Kidney (tissue), 22 donors: Measurements from ENCODE around the gene SLC66A2. TPM values are rescaled to one million over a fixed set of nuclear protein-coding genes. Genes with fewer than 3 reads are reported as not detected.
A peak's percentile ranks its signal among the peaks of the same experiment; 100 is the strongest.
"Not testable (repeated sequence)": the region's sequence is repeated elsewhere in the genome, so short reads cannot be mapped to it uniquely, and the experiment has no call there.

Experiments used
- DNase-seq, 5 donors: peaks; one replicate each; pipeline ENCODE4 v3.0.0-alpha.2; 2013 to 2020
- FAIRE-seq: peaks from 2 replicates; lab custom pipeline; 2012; peaks lifted over from hg19 to GRCh38; lab: Jason Lieb, UNC
- H3K27ac ChIP-seq, 2 donors: one replicate each; pipeline ENCODE4 v1.7.0; 2013; ENCODE audit warnings: low read depth in 2 of 2, low read length in 2 of 2, inconsistent platforms in 1 of 2
- H3K27me3 ChIP-seq: one replicate; pipeline ENCODE4 v1.7.1; 2013; ENCODE audit warnings: low read length, inconsistent platforms; ENCODE audit not compliant: control insufficient read depth, insufficient read depth
- H3K36me3 ChIP-seq, 3 donors: one replicate each; pipeline versions ENCODE4 v1.7.0 to v1.7.1; 2013; ENCODE audit warnings: low read length in 3 of 3, control low read depth in 1 of 3, inconsistent platforms in 1 of 3; ENCODE audit not compliant: insufficient read depth in 3 of 3, control insufficient read depth in 2 of 3
- H3K4me1 ChIP-seq, 3 donors: one replicate each; pipeline versions ENCODE4 v1.7.0 to v1.7.1; 2013; ENCODE audit warnings: low read length in 3 of 3, inconsistent platforms in 1 of 3, low read depth in 1 of 3; ENCODE audit not compliant: control insufficient read depth in 2 of 3, insufficient read depth in 2 of 3
- H3K4me3 ChIP-seq, 3 donors: one replicate each; pipeline versions ENCODE4 v1.7.0 to v1.8.1; 2013; ENCODE audit warnings: low read length in 3 of 3, control low read depth in 1 of 3, inconsistent platforms in 1 of 3
- H3K9ac ChIP-seq, 3 donors: one replicate each; pipeline versions ENCODE4 v1.7.0 to v1.7.1; 2013; ENCODE audit warnings: low read length in 3 of 3, control low read depth in 1 of 3, inconsistent platforms in 1 of 3
- H3K9me3 ChIP-seq, 3 donors: one replicate each; pipeline versions ENCODE4 v1.7.0 to v1.7.1; 2013; ENCODE audit warnings: low read length in 3 of 3, control low read depth in 1 of 3, inconsistent platforms in 1 of 3; ENCODE audit not compliant: control insufficient read depth in 2 of 3, insufficient read depth in 1 of 3
- intact Hi-C: fragments of 100-400 bp; cut with DNase I; formaldehyde crosslinking; loops from one replicate; pipeline ENCODE4 v1.11.1; 2022
- long read RNA-seq, 10 donors: library from polyadenylated mRNA in 1 of 10; unstranded in 1 of 10; transcript quantifications; one replicate each; pipeline ENCODE4 v2.0.0 and lab custom pipeline, GENCODE V29; 2021 to 2026
- polyA plus RNA-seq: library from polyadenylated mRNA; stranded (reverse); fragments of 350-450 nt; fragmentation: Illumina TruSeq; extraction: RNeasy Lipid Tissue Mini Kit (QIAGEN cat#74804); gene quantifications from one replicate; pipeline ENCODE4 v1.2.3, GENCODE V29; 2014; ENCODE audit warnings: low read depth, low replicate concordance; ENCODE audit not compliant: insufficient read depth
- total RNA-seq: library from RNA; stranded (reverse); fragmentation: NEBNext Ultra II Directional; extraction: Animal tissue kit (Norgen Biotek cat#: 25700); gene quantifications from one replicate; pipeline ENCODE4 v1.2.1, GENCODE V29; 2021
- TF ChIP-seq, protein P1 (sequence below): IDR thresholded peaks from 3 replicates; pipeline ENCODE4 v1.5.1; 2012; ENCODE audit warnings: mild to moderate bottlenecking, moderate library complexity, borderline replicate concordance; ENCODE audit not compliant: insufficient read depth; ENCODE audit errors: extremely low read depth
- donor health status: control.
- donor health status: control.
- donor health status: control.
- donor health status: control.
- donor health status: control.
- donor health status: DM: yes; HTN: yes; CAD: no.
- donor health status: Normal renal cell carcinoma (clear cell type).

SLC66A2 gene
- total RNA-seq: 45.5 TPM
- polyA plus RNA-seq: 41.9 TPM
- long read RNA-seq, donor 1, partial matches to known transcripts: 0 of 10 reads
- long read RNA-seq, donor 1, other reads (novel, unspliced or antisense): 0 of 10 reads
- long read RNA-seq, donor 2, transcript PQLC1-202 (5 exons, 2,475 nt): major isoform, 6 of 13 reads
- long read RNA-seq, donor 2, partial matches to known transcripts: 0 of 13 reads
- long read RNA-seq, donor 2, other reads (novel, unspliced or antisense): 0 of 13 reads
- long read RNA-seq, donor 3, partial matches to known transcripts: 0 of 11 reads
- long read RNA-seq, donor 3, other reads (novel, unspliced or antisense): 0 of 11 reads
- long read RNA-seq, donor 4, transcript PQLC1-203 (6 exons, 2,555 nt): major isoform, 7 of 15 reads
- long read RNA-seq, donor 4, transcript PQLC1-202 (5 exons, 2,475 nt): minor isoform, 5 of 15 reads
- long read RNA-seq, donor 4, partial matches to known transcripts: 0 of 15 reads
- long read RNA-seq, donor 4, other reads (novel, unspliced or antisense): 0 of 15 reads
- long read RNA-seq, donor 5: 0 reads
- long read RNA-seq, donor 6, transcript PQLC1-202 (5 exons, 2,475 nt): major isoform, 7 of 20 reads
- long read RNA-seq, donor 6, transcript PQLC1-203 (6 exons, 2,555 nt): major isoform, 7 of 20 reads
- long read RNA-seq, donor 6, transcript PQLC1-211 (4 exons, 1,247 nt): minor isoform, 6 of 20 reads
- long read RNA-seq, donor 6, partial matches to known transcripts: 0 of 20 reads
- long read RNA-seq, donor 6, other reads (novel, unspliced or antisense): 0 of 20 reads
- long read RNA-seq, donor 7, transcript PQLC1-202 (5 exons, 2,475 nt): minor isoform, 24 of 115 reads
- long read RNA-seq, donor 7, transcript PQLC1-203 (6 exons, 2,555 nt): major isoform, 35 of 115 reads
- long read RNA-seq, donor 7, transcript PQLC1-211 (4 exons, 1,247 nt): minor isoform, 11 of 115 reads
- long read RNA-seq, donor 7, partial matches to known transcripts: 4 of 115 reads
- long read RNA-seq, donor 7, other reads (novel, unspliced or antisense): 41 of 115 reads
- long read RNA-seq, donor 8, partial matches to known transcripts: 0 of 10 reads
- long read RNA-seq, donor 8, other reads (novel, unspliced or antisense): 0 of 10 reads
- long read RNA-seq, donor 9, partial matches to known transcripts: 0 of 6 reads
- long read RNA-seq, donor 9, other reads (novel, unspliced or antisense): 0 of 6 reads
- long read RNA-seq, donor 10, partial matches to known transcripts: 0 of 8 reads
- long read RNA-seq, donor 10, other reads (novel, unspliced or antisense): 0 of 8 reads

DNA sequence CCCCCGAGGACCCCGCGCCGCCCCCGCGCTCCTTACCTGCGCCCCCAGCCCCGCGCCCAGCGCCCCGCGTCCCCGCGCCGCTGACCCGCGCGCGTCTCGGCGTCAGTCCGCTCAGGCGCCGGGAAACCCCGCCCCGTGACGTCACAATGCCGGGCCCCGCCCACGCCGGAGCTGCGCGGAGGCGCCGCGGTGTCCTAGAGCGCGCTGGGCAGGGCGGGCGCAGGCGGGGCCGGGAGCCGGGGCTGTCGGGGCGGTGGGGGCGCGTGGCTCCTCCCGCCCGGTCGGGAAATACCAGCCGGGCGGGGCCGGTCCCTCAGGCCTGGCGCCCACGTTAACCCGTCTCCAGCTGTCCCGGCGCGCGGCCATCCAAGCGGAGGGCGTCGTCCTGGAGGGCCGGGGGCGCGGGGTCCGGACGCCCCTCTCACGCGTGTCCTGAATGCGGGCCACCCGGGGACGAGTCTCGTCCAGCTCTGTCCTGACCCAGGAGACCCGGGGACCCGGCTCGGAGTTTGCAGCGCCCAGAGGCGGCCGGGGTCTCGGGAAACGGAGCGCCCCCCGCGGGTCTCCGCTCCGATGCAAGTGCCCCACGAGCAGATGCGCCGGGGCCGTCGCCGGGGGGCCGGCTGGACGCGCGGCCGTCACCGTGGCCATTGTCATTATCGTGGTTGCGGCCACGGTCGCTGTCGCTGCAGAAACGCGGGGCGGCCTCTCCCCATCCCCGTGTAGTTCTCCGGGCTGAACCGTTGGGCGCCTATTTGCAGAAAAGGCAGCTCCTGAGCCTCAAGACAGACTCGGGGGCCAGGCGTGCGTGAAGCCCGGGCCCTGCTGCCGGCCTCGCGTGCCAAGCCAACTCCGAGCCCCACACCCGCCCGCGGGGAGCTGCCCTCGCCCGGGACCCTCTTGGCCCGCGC lies at the start of gene SLC66A2:
Gene SLC66A2, minus strand, starts transcription at position 109 of the 911 bp plus-strand sequence. CDS start 727 bp downstream, outside the sequence.
- peak; percentile 90 to 97 (median 94) for DNase-seq
- peaks cover 0 to 31% (median 25%) of the 10 kb centered on the region in 3 donors for H3K4me1 ChIP-seq
- peak within 1 kb of the TSS; percentile 54 to 84 (median 83) for H3K4me3 ChIP-seq
- peak within 1 kb of the TSS; percentile 32 to 92 (median 82) for H3K9ac ChIP-seq
- intact Hi-C loops: no loop called here
- no peaks in the 10 kb centered on the region for H3K27me3 ChIP-seq
- no peaks in the 10 kb centered on the region for H3K9me3 ChIP-seq
- H3K36me3 ChIP-seq: peaks cover 0 to 16% (median 0%) of the 10 kb centered on the region in 3 donors
- TF ChIP-seq, protein P1, sequence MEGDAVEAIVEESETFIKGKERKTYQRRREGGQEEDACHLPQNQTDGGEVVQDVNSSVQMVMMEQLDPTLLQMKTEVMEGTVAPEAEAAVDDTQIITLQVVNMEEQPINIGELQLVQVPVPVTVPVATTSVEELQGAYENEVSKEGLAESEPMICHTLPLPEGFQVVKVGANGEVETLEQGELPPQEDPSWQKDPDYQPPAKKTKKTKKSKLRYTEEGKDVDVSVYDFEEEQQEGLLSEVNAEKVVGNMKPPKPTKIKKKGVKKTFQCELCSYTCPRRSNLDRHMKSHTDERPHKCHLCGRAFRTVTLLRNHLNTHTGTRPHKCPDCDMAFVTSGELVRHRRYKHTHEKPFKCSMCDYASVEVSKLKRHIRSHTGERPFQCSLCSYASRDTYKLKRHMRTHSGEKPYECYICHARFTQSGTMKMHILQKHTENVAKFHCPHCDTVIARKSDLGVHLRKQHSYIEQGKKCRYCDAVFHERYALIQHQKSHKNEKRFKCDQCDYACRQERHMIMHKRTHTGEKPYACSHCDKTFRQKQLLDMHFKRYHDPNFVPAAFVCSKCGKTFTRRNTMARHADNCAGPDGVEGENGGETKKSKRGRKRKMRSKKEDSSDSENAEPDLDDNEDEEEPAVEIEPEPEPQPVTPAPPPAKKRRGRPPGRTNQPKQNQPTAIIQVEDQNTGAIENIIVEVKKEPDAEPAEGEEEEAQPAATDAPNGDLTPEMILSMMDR: no peak
- peak within 1 kb of the TSS; percentile 83 to 84 for H3K27ac ChIP-seq
- FAIRE-seq: no peak

DNA sequence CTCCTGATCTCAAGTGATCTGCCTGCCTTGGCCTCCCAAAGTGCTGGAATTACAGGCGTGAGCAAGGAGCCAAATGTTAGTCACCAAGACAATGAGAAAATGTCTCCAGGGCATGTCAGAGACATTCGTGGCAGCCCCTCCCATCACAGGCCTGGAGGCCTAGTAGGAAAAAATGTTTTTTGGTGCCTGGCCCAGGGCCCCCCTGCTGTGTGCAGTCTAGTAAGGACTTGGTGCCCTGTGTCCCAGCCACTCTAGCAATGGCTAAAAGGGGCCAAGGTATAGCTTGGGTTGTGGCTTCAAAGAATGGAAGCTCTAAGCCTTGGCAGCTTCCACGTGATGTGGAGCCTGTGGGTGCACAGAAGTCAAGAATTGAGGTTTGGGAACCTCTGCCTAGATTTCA lies 49.4 kb upstream of the SLC66A2 start:
- no peaks in the 10 kb centered on the region for H3K9me3 ChIP-seq
- no peak overlapping the region for H3K9ac ChIP-seq
- H3K4me3 ChIP-seq: no peak overlapping the region
- H3K27me3 ChIP-seq: no peaks in the 10 kb centered on the region
- TF ChIP-seq, protein P1: no peak
- no peaks in the 10 kb centered on the region for H3K36me3 ChIP-seq
- peaks cover 0 to 6% (median 0%) of the 10 kb centered on the region in 3 donors for H3K4me1 ChIP-seq
- DNase-seq: no peak
- no peak for FAIRE-seq
- intact Hi-C loops: no loop called here
- H3K27ac ChIP-seq: no peak overlapping the region

DNA sequence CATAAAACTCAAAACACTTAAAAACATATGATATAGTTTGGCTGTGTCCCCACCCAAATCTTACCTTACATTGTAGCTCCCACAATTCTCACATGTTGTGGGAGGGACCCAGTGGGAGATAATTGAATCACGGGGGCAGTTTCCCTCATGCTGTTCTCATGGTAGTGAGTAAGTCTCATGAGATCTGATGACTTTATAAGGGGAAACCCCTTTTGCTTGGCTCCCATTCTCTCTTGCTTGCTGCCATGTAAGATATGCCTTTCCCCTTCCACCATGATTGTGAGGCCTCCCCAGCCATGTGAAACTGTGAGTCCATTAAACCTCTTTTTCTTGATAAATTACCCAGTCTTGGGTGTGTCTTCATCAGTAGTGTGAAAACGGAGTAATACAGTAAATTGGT lies 48.2 kb upstream of the SLC66A2 start:
- DNase-seq, H3K27me3 ChIP-seq, intact Hi-C loops, H3K27ac ChIP-seq, FAIRE-seq, H3K4me3 ChIP-seq, H3K4me1 ChIP-seq, H3K9ac ChIP-seq, H3K36me3 ChIP-seq, H3K9me3 ChIP-seq: not testable (repeated sequence)
